Lung (tissue), 12 donors: ENCODE data around the gene GTF3C6. TPM values are rescaled to one million over a fixed set of nuclear protein-coding genes. Genes with fewer than 3 reads are reported as not detected.

Experiments
- ATAC-seq: fragments of 200-7000 bp; cut with Tn5 transposase; one replicate; pipeline ENCODE4 v1.9.1; 2020; ENCODE audit warnings: moderate number of reproducible peaks; ENCODE audit not compliant: insufficient read depth, low FRiP score
- DNase-seq, 3 donors: peaks; one replicate each; pipeline ENCODE4 v3.0.0-alpha.2; 2013 to 2017
- H3K27ac ChIP-seq, 2 donors: one replicate each; pipeline ENCODE4 v1.5.1; 2013; ENCODE audit warnings: mild to moderate bottlenecking in 2 of 2, moderate library complexity in 2 of 2, control low read depth in 1 of 2, inconsistent platforms in 1 of 2, low read depth in 1 of 2, low read length in 1 of 2
- H3K27me3 ChIP-seq, 3 donors: one replicate each; pipeline ENCODE4 v1.5.1; 2013; ENCODE audit warnings: low read length in 2 of 3; ENCODE audit not compliant: control insufficient read depth in 3 of 3, insufficient read depth in 3 of 3
- H3K36me3 ChIP-seq, 4 donors: one replicate each; pipeline ENCODE4 v1.5.1; 2013; ENCODE audit warnings: low read length in 4 of 4, mild to moderate bottlenecking in 1 of 4, moderate library complexity in 1 of 4; ENCODE audit not compliant: control insufficient read depth in 4 of 4, insufficient read depth in 4 of 4
- H3K4me1 ChIP-seq, 5 donors: one replicate each; pipeline ENCODE4 v1.5.1; 2013; ENCODE audit warnings: low read length in 5 of 5, mild to moderate bottlenecking in 2 of 5, moderate library complexity in 1 of 5; ENCODE audit not compliant: control insufficient read depth in 5 of 5, insufficient read depth in 5 of 5
- H3K4me3 ChIP-seq: one replicate; pipeline ENCODE4 v1.5.1; 2013; ENCODE audit warnings: mild to moderate bottlenecking, control low read depth, moderate library complexity
- H3K9ac ChIP-seq, 2 donors: one replicate each; pipeline ENCODE4 v1.5.1; 2013; ENCODE audit warnings: low read length in 2 of 2, control low read depth in 1 of 2; ENCODE audit not compliant: insufficient read depth in 1 of 2
- H3K9me3 ChIP-seq, 4 donors: one replicate each; pipeline ENCODE4 v1.5.1; 2013; ENCODE audit warnings: low read length in 3 of 4, mild to moderate bottlenecking in 1 of 4, moderate library complexity in 1 of 4; ENCODE audit not compliant: control insufficient read depth in 4 of 4, insufficient read depth in 3 of 4
- CTCF ChIP-seq: IDR thresholded peaks from 2 replicates; pipeline ENCODE4 v1.5.1; 2012; ENCODE audit warnings: mild to moderate bottlenecking; ENCODE audit errors: control extremely low read depth, extremely low read depth
- WGBS, 2 donors: extraction: QIAGEN DNeasy Blood & Tissue Kit; methylation state at CpG; one replicate each; pipeline ENCODE4 v1.1.7; 2013; 5-methylcytosine and 5-hydroxymethylcytosine counted together
- polyA plus RNA-seq, 2 donors: library from polyadenylated mRNA; stranded (reverse); fragments of 200-250 nt; gene quantifications; one replicate each; pipeline ENCODE4 v1.2.1, GENCODE V29; 2013
- total RNA-seq, 2 donors: library from RNA; depleted of rRNA in 1 of 2; stranded (reverse); fragments of >200 nt in 1 of 2; gene quantifications; one replicate each; pipeline ENCODE4 v1.2.1, GENCODE V29; 2014 to 2021
- donor health status: control.
- donor health status: control.
- donor health status: Bipolar disorder and iron deficiency.
- donor health status: healthy.
- donor health status: DM: yes; HTN: yes; CAD: no.

Gene GTF3C6
- total and polyA plus RNA-seq, 4 donors: 28.0 to 81.1 (median 59.5) TPM

GRCh38 chr6:110934381-110934898 is 24.1 kb upstream of the GTF3C6 start:
- TF ChIP-seq CTCF: no peak
- Histone ChIP-seq H3K27ac (no peak overlapping the region), H3K36me3 (no peaks in the 10 kb centered on the region), H3K9me3 (no peaks in the 10 kb centered on the region), H3K4me3 (no peak overlapping the region), H3K27me3 (no peaks in the 10 kb centered on the region), H3K9ac (no peak overlapping the region), H3K4me1 (no peaks in the 10 kb centered on the region)
- DNase-seq: no peak
- no peak for ATAC-seq
- 89 to 92% methylated on average over 1 of the region's 1 CpG for WGBS, 2 donors

GRCh38 chr6:110935171-110935570 is 23.3 kb upstream of the GTF3C6 start:
- no peaks in the 10 kb centered on the region for H3K36me3 ChIP-seq
- 93 to 94% methylated on average over 6 of the region's 6 CpGs for WGBS, 2 donors
- no peak overlapping the region for H3K9ac ChIP-seq
- no peak for DNase-seq
- no peaks in the 10 kb centered on the region for H3K27me3 ChIP-seq
- H3K27ac ChIP-seq: no peak overlapping the region
- no peak for TF ChIP-seq CTCF
- ATAC-seq: no peak
- H3K9me3 ChIP-seq: no peaks in the 10 kb centered on the region
- H3K4me3 ChIP-seq: no peak overlapping the region
- H3K4me1 ChIP-seq: no peaks in the 10 kb centered on the region

- Histone ChIP-seq H3K4me3 (no peak overlapping the region), H3K9ac (no peak overlapping the region), H3K9me3 (no peaks in the 10 kb centered on the region), H3K4me1 (no peaks in the 10 kb centered on the region), H3K36me3 (no peaks in the 10 kb centered on the region), H3K27me3 (no peaks in the 10 kb centered on the region), H3K27ac (no peak overlapping the region)
- 97 to 98% methylated on average over 6 of the region's 6 CpGs for WGBS, 2 donors
- DNase-seq (no peak), ATAC-seq (no peak)
- no peak for TF ChIP-seq CTCF
Observed at GRCh38 chr6:110938171-110938570, 20.3 kb upstream of the GTF3C6 start.
